NT2/D1 (cell line): Measurements from ENCODE around the gene TEX29.

Source experiments
- YY1 ChIP-seq: IDR thresholded peaks from 2 replicates; pipeline ENCODE4 v1.6.1; 2011; ENCODE audit not compliant: insufficient read length, insufficient read depth
- ZNF274 ChIP-seq: IDR thresholded peaks from 2 replicates; pipeline ENCODE4 v1.6.1; 2011; ENCODE audit warnings: mild to moderate bottlenecking, low read depth, low read length

GRCh38 chr13:111289251-111289650 lies 31.2 kb upstream of the TEX29 start:
- no peak for TF ChIP-seq ZNF274
- TF ChIP-seq YY1 = no peak
